OCI-LY1 (cell line): ENCODE data around the gene IL1RAPL1.

Experiments used
- H2AFZ ChIP-seq: fragments of 200-600 bp; sonication (generic), shearing (Covaris generic); 2 replicates; pipeline ENCODE4 v1.6.0; 2014; ENCODE audit warnings: antibody characterized with exemption, mild to moderate bottlenecking, low read length
- H3F3A ChIP-seq: fragments of 200-600 bp; sonication (generic), shearing (Covaris generic); 2 replicates; pipeline ENCODE4 v1.6.0; 2014; ENCODE audit warnings: mild to moderate bottlenecking, antibody characterized with exemption, low read length, moderate library complexity; ENCODE audit not compliant: insufficient read depth
- H3K27ac ChIP-seq: fragments of 200-600 bp; sonication (generic); 2 replicates; pipeline ENCODE4 v1.5.1; 2014; ENCODE audit warnings: low read length, mixed run types, mild to moderate bottlenecking, low read depth; ENCODE audit not compliant: poor library complexity, severe bottlenecking
- H3K27me3 ChIP-seq: fragments of 200-600 bp; sonication (generic); 2 replicates; pipeline ENCODE4 v1.6.0; 2014; ENCODE audit warnings: antibody characterized with exemption, mild to moderate bottlenecking, low read length, moderate library complexity; ENCODE audit not compliant: insufficient read depth
- H3K36me3 ChIP-seq: fragments of 200-600 bp; sonication (generic); 2 replicates; pipeline ENCODE4 v1.6.1; 2014; ENCODE audit warnings: mild to moderate bottlenecking, antibody characterized with exemption, low read length, moderate library complexity, mixed read lengths; ENCODE audit not compliant: insufficient read depth
- H3K4me1 ChIP-seq: fragments of 200-600 bp; sonication (generic); 2 replicates; pipeline ENCODE4 v1.5.1; 2014; ENCODE audit warnings: mild to moderate bottlenecking, low read length, moderate library complexity; ENCODE audit not compliant: insufficient read depth, severe bottlenecking
- H3K4me2 ChIP-seq: fragments of 200-600 bp; sonication (generic), shearing (Covaris generic); 2 replicates; pipeline ENCODE4 v1.6.1; 2014; ENCODE audit warnings: low read length
- H3K4me3 ChIP-seq: fragments of 200-600 bp; sonication (generic); 2 replicates; pipeline ENCODE4 v1.5.1; 2014; ENCODE audit warnings: low read length, low read depth, mild to moderate bottlenecking, mixed read lengths; ENCODE audit not compliant: poor library complexity, severe bottlenecking
- H3K79me2 ChIP-seq: fragments of 200-600 bp; shearing (Covaris generic); 2 replicates; pipeline ENCODE4 v1.6.1; 2016; ENCODE audit warnings: mixed run types, low read length, mixed read lengths; ENCODE audit not compliant: insufficient read depth
- H3K9ac ChIP-seq: fragments of 200-600 bp; sonication (generic), shearing (Covaris generic); 2 replicates; pipeline ENCODE4 v1.6.1; 2014; ENCODE audit warnings: mild to moderate bottlenecking, low read length, mixed read lengths
- H3K9me2 ChIP-seq: fragments of 200-600 bp; sonication (generic), shearing (Covaris generic); 2 replicates; pipeline ENCODE4 v1.6.1; 2014; ENCODE audit warnings: low read depth, mild to moderate bottlenecking, low read length, mixed read lengths
- H3K9me3 ChIP-seq: fragments of 200-600 bp; shearing (Covaris generic); 2 replicates; pipeline ENCODE4 v1.6.1; 2014; ENCODE audit warnings: low read length, mixed read lengths
- H4K20me1 ChIP-seq: fragments of 200-600 bp; sonication (generic), shearing (Covaris generic); 2 replicates; pipeline ENCODE4 v1.6.0; 2016; ENCODE audit warnings: mild to moderate bottlenecking, low read length; ENCODE audit not compliant: insufficient read depth
- CTCF ChIP-seq: fragments of 200-600 bp; sonication (generic), shearing (Covaris generic); IDR thresholded peaks from 2 replicates; pipeline ENCODE4 v1.5.1; 2017; ENCODE audit warnings: mild to moderate bottlenecking, antibody characterized with exemption, low read length, moderate library complexity, mixed read lengths
- EZH2 ChIP-seq: fragments of 200-600 bp; sonication (generic), shearing (Covaris generic); IDR thresholded peaks from 2 replicates; pipeline ENCODE4 v1.8.0; 2017; ENCODE audit warnings: borderline replicate concordance, mixed run types, mild to moderate bottlenecking, antibody characterized with exemption, low read length, moderate library complexity, mixed read lengths

IL1RAPL1 gene

GRCh38 chrX:28998609-28999135 lies 411.4 kb downstream of the IL1RAPL1 start:
- no peak overlapping the region for H3K4me3 ChIP-seq
- H3F3A ChIP-seq: no peaks in the 10 kb centered on the region
- no peak overlapping the region for H3K4me2 ChIP-seq
- H3K9ac ChIP-seq: no peak overlapping the region
- H4K20me1 ChIP-seq: no peaks in the 10 kb centered on the region
- no peak for TF ChIP-seq EZH2
- no peak for TF ChIP-seq CTCF
- no peaks in the 10 kb centered on the region for H3K4me1 ChIP-seq
- no peaks in the 10 kb centered on the region for H3K9me2 ChIP-seq
- no peaks in the 10 kb centered on the region for H3K9me3 ChIP-seq
- no peaks in the 10 kb centered on the region for H3K36me3 ChIP-seq
- no peak overlapping the region for H2AFZ ChIP-seq
- H3K27me3 ChIP-seq: no peaks in the 10 kb centered on the region
- no peak overlapping the region for H3K27ac ChIP-seq
- no peaks in the 10 kb centered on the region for H3K79me2 ChIP-seq

- no peaks in the 10 kb centered on the region for H3K9me2 ChIP-seq
- H4K20me1 ChIP-seq: no peaks in the 10 kb centered on the region
- H3K4me1 ChIP-seq: no peaks in the 10 kb centered on the region
- H3F3A ChIP-seq: no peaks in the 10 kb centered on the region
- H3K9me3 ChIP-seq: no peaks in the 10 kb centered on the region
- H3K9ac ChIP-seq: no peak overlapping the region
- no peaks in the 10 kb centered on the region for H3K36me3 ChIP-seq
- H3K79me2 ChIP-seq: no peaks in the 10 kb centered on the region
- no peaks in the 10 kb centered on the region for H3K27me3 ChIP-seq
- H3K27ac ChIP-seq: no peak overlapping the region
- no peak overlapping the region for H3K4me3 ChIP-seq
- no peak overlapping the region for H2AFZ ChIP-seq
- H3K4me2 ChIP-seq: no peak overlapping the region
- no peak for TF ChIP-seq EZH2
- TF ChIP-seq CTCF: no peak
Measured at GRCh38 chrX:29012867-29013266, 425.6 kb downstream of the IL1RAPL1 start.

GRCh38 chrX:29023207-29023606 lies 436.0 kb downstream of the IL1RAPL1 start:
- Histone ChIP-seq H3K4me2 (no peak overlapping the region), H3K27me3 (no peaks in the 10 kb centered on the region), H4K20me1 (no peaks in the 10 kb centered on the region), H2AFZ (no peak overlapping the region), H3K9me3 (no peaks in the 10 kb centered on the region), H3K4me1 (no peaks in the 10 kb centered on the region), H3K79me2 (no peaks in the 10 kb centered on the region), H3K9me2 (no peaks in the 10 kb centered on the region), H3K36me3 (no peaks in the 10 kb centered on the region), H3K4me3 (no peak overlapping the region), H3K27ac (no peak overlapping the region), H3F3A (no peaks in the 10 kb centered on the region), H3K9ac (no peak overlapping the region)
- no peak for TF ChIP-seq EZH2
- TF ChIP-seq CTCF: no peak
